Renal pelvis (tissue), 4 donors: ENCODE results near the gene CIDEC. TPM values are rescaled to one million over a fixed set of nuclear protein-coding genes. Genes with fewer than 3 reads are reported as not detected.
A peak's percentile ranks its signal among the peaks of the same experiment; 100 is the strongest.
"Not testable (repeated sequence)": the region's sequence is repeated elsewhere in the genome, so short reads cannot be mapped to it uniquely, and the experiment has no call there.

Source experiments
- DNase-seq: peaks from one replicate; pipeline ENCODE4 v3.0.0-alpha.2; 2013
- polyA plus RNA-seq, 3 donors: library from polyadenylated mRNA; unstranded; fragments of 120-200 nt; gene quantifications; one replicate each; pipeline ENCODE4 v1.2.1, GENCODE V29; 2013; ENCODE audit not compliant: insufficient read length in 3 of 3

The CIDEC gene
- polyA plus RNA-seq, 3 donors: 0.19 TPM; not detected in 2

DNA sequence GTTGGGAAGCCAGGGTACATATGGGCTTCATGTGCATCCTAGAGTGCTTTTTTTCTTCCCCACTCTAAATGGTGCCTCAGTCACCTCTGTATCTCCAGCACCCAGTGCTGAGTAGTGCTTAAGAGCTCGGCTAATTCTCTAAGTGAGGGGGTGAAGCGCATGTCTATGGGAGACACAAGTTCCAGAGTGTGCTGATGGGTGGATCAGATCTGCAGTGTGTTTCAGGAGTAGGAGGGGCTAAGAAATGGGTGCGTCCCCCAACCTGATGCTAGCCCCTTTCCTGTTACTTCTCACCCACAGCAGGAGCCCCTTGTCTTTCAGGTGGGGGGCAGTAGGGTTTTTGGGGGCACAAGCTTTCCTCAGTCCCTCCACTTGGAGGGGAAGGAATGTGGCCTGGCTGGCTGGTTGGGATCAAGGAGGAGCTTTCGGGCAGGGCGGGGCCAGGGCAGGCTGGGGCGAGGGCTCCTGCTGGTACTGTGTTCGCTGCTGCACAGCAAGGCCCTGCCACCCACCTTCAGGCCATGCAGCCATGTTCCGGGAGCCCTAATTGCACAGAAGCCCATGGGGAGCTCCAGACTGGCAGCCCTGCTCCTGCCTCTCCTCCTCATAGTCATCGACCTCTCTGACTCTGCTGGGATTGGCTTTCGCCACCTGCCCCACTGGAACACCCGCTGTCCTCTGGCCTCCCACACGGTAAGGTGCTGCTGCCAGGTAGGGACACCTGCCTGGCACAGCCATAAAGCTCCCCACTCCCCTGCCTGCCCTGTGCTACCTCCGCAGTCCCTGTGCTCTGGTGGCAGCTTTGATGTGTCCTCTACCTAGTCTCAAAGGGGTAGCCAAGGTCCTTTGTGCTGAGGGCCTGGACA, 22.6 kb upstream of the CIDEC start, which contains the start of gene IL17RE:
Gene IL17RE, plus strand, starts transcription at position 477 of the 866 bp plus-strand sequence. Its CDS starts 85 bp downstream, at position 562.
- no peak for DNase-seq

DNA sequence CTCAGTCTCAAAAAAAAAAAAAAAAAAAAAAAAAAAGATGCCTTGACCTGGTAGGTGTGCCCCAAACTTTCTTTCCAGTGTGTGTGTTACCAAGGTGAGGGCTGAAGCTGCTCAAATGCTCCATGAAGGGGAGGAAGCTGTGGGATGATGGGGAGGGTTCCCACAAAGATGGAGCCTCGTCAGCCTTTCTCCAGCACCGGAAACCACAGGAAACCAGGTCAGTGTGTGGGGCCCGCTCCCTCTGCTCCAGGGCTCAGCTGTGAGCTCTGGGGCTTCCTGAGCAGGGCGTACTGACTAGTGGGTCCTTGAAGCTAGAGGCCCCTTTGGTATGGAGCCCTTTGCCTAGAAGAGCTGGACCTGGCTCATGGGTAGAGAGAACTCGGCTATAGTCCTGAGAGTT, 21.9 kb upstream of the CIDEC start:
- DNase-seq: no peak

GRCh38 chr3:9900965-9901415, 20.9 kb upstream of the CIDEC start:
- DNase-seq: not testable (repeated sequence)

- DNase-seq: no peak
Observed at GRCh38 chr3:9899289-9899791, 19.3 kb upstream of the CIDEC start.

- no peak for DNase-seq
Observed at GRCh38 chr3:9898467-9899241, 18.6 kb upstream of the CIDEC start.

GRCh38 chr3:9897408-9898372, 17.6 kb upstream of the CIDEC start:
- DNase-seq: peak; percentile 68

GRCh38 chr3:9896755-9897407, 16.8 kb upstream of the CIDEC start:
- not testable (repeated sequence) for DNase-seq

GRCh38 chr3:9895715-9896114, 15.7 kb upstream of the CIDEC start:
- not testable (repeated sequence) for DNase-seq

GRCh38 chr3:9893739-9894138, 13.7 kb upstream of the CIDEC start:
- DNase-seq: no peak

GRCh38 chr3:9891072-9891622, 11.1 kb upstream of the CIDEC start:
- DNase-seq: no peak

DNA sequence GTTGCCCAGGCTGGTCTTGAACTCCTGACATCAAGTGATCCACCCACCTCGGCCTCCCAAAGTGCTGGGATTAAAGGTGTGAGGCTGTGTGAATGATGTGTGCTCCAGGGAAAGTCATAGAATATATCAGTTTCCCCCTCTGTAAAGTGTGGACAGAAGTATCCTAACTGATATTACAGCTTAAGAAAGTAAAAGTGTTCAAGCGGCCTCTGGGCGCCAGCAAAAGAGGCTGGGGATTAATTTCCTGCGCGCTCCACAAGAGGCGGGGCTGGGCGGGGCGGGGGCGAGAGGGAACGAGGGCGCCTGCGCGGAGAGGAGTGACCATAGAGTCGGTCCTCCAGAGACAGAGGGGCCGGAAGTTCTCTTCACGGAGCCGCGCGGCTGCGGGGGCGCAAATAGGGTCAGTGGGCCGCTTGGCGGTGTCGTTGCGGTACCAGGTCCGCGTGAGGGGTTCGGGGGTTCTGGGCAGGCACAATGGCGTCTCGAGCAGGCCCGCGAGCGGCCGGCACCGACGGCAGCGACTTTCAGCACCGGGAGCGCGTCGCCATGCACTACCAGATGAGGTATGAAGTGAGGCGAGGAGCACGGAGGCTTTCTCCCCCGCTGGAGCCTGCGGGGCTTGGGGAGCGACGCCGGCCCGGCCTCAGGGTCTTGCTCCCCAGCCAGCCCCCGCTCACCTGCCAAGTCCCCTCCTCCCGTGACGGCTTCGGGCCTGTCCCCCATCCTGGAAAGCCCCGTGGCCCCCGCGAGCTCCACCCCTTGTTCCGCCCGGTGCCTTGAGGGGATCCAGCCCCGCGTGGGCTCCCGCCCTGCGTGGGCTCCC, 10.4 kb upstream of the CIDEC start, which contains the start of gene JAGN1:
Gene JAGN1, plus strand, starts transcription at position 362 of the 823 bp plus-strand sequence. Its CDS starts 113 bp downstream, at position 475.
- DNase-seq: peak; percentile 89

- no peak for DNase-seq
Observed at GRCh38 chr3:9889405-9889804, 9.4 kb upstream of the CIDEC start.

GRCh38 chr3:9888540-9888939, 8.5 kb upstream of the CIDEC start:
- DNase-seq: no peak

- no peak for DNase-seq
Observed at GRCh38 chr3:9887480-9887879, 7.4 kb upstream of the CIDEC start.

- no peak for DNase-seq
Observed at GRCh38 chr3:9886328-9886727, 6.3 kb upstream of the CIDEC start.

- DNase-seq: no peak
Observed at GRCh38 chr3:9884555-9885165, 4.6 kb upstream of the CIDEC start.

- DNase-seq: no peak
Observed at GRCh38 chr3:9883706-9884554, 3.9 kb upstream of the CIDEC start.

DNA sequence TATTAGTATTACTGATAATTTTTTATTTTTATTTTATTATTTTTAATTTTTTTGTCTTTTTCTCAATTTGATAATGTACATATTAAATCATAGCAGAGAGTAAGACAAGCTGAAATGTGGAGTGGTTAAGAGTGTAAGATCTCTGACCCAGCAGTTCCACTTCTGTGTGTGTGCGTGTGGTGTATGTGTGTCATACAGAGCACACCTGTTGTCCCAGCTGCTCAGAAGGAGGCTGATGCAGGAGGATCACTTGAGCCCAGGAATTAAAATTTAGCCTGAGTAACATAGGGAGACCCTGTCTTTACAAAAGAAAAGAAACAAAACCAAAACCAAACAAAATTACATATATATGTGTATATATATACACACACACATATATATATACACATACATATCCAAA, 1.4 kb upstream of the CIDEC start:
- DNase-seq: no peak
